ENCODE data around the gene NUPR1.

Gene NUPR1

DNA sequence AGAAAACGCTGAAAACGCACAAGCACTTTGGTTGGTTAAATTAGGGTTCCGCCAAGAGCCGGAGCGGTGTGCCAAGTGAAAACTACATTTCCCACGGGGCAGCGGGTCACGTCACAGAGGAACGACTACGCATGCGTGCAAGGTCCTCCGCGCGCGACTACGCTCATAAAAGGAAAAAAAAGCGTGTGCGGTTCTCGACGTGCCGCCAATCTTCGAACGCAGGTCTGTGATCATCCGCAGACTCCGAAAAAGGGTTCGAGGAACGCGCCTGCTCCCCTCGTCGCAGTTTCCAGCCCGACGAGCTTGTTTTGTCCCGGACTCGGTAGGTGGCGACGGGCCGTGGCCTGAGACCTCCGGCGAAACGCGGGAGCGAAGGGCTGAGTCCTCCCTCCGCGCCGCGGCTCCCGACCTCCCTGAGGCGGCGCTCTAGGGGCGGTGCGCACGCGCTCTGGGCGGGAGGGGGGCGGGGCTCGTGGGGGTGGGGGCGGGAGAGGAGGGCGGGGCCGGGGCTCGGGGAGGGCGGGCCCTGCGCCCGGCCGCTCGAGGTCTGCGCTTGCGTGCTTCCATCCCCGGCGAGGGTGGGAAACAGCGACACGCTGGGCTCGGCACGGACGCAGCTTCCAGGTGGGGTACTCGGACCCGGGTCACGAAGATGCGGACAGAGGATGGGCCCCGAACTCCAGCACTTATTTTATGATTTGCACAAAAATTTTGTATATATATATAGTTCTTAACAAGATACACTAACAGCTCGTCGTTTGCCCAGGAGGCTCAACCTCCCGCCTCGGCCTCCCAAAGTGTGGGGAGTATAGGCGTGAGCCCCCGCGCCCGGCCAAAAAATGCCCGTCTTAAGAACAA is 15.2 kb upstream of the NUPR1 start, which contains the start of gene SGF29 (continued):
- TF ChIP-seq, protein P1, sequence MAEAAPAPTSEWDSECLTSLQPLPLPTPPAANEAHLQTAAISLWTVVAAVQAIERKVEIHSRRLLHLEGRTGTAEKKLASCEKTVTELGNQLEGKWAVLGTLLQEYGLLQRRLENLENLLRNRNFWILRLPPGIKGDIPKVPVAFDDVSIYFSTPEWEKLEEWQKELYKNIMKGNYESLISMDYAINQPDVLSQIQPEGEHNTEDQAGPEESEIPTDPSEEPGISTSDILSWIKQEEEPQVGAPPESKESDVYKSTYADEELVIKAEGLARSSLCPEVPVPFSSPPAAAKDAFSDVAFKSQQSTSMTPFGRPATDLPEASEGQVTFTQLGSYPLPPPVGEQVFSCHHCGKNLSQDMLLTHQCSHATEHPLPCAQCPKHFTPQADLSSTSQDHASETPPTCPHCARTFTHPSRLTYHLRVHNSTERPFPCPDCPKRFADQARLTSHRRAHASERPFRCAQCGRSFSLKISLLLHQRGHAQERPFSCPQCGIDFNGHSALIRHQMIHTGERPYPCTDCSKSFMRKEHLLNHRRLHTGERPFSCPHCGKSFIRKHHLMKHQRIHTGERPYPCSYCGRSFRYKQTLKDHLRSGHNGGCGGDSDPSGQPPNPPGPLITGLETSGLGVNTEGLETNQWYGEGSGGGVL (tag by site-specific recombination; IDR thresholded peaks at IDR 0.05): peak; percentile 53
- no peak for TF ChIP-seq ZNF654 (tag by site-specific recombination; IDR thresholded peaks at IDR 0.05; ENCODE audit: low read depth)
- peak; percentile 59; the same call in 1 of the 2 replicates for TF ChIP-seq WT1 (tag by site-specific recombination; IDR thresholded peaks at IDR 0.05)
- peak; percentile 36; the same call in 1 of the 2 replicates for TF ChIP-seq ZBTB21 (tag by site-specific recombination; IDR thresholded peaks at IDR 0.05)
- no peak for TF ChIP-seq ZNF510 (tag by site-specific recombination; IDR thresholded peaks at IDR 0.05; ENCODE audit: insufficient replicate concordance)
- no peak for TF ChIP-seq ZNF549 (tag by site-specific recombination; IDR thresholded peaks at IDR 0.05)
- no peak for TF ChIP-seq ZNF133 (tag by site-specific recombination; IDR thresholded peaks at IDR 0.05)
- no peak for TF ChIP-seq ZNF211 (tag by site-specific recombination; IDR thresholded peaks at IDR 0.05; ENCODE audit: low read depth)
- no peak for TF ChIP-seq ZNF768 (tag by site-specific recombination; IDR thresholded peaks at IDR 0.05)
- TF ChIP-seq, protein P2, sequence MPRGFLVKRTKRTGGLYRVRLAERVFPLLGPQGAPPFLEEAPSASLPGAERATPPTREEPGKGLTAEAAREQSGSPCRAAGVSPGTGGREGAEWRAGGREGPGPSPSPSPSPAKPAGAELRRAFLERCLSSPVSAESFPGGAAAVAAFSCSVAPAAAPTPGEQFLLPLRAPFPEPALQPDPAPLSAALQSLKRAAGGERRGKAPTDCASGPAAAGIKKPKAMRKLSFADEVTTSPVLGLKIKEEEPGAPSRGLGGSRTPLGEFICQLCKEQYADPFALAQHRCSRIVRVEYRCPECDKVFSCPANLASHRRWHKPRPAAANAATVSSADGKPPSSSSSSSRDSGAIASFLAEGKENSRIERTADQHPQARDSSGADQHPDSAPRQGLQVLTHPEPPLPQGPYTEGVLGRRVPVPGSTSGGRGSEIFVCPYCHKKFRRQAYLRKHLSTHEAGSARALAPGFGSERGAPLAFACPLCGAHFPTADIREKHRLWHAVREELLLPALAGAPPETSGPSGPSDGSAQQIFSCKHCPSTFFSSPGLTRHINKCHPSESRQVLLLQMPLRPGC (tag by site-specific recombination; IDR thresholded peaks at IDR 0.05): peak; percentile 56; the same call in 1 of the 2 replicates
- TF ChIP-seq ZBTB17 (tag by site-specific recombination; IDR thresholded peaks at IDR 0.05): peak; percentile 98
- peak; percentile 48; the same call in 1 of the 2 replicates for TF ChIP-seq ZBTB7A (tag by site-specific recombination; IDR thresholded peaks at IDR 0.05; ENCODE audit: low read depth)
- TF ChIP-seq ZNF473 (tag by site-specific recombination; IDR thresholded peaks at IDR 0.05): no peak
- no peak; the same call in 1 of the 2 replicates for TF ChIP-seq KLF8 (tag by site-specific recombination; IDR thresholded peaks at IDR 0.05)
- peak; percentile 57; the same call in 1 of the 2 replicates for TF ChIP-seq ZNF610 (tag by site-specific recombination; IDR thresholded peaks at IDR 0.05; ENCODE audit: borderline replicate concordance)
- no peak for TF ChIP-seq ZNF248 (tag by site-specific recombination; IDR thresholded peaks at IDR 0.05)
- TF ChIP-seq SP3 (tag by site-specific recombination; IDR thresholded peaks at IDR 0.05): peak; percentile 76
- TF ChIP-seq ZNF623 (tag by site-specific recombination; IDR thresholded peaks at IDR 0.05): peak; percentile 17; the same call in 1 of the 2 replicates
- TF ChIP-seq, protein P3, sequence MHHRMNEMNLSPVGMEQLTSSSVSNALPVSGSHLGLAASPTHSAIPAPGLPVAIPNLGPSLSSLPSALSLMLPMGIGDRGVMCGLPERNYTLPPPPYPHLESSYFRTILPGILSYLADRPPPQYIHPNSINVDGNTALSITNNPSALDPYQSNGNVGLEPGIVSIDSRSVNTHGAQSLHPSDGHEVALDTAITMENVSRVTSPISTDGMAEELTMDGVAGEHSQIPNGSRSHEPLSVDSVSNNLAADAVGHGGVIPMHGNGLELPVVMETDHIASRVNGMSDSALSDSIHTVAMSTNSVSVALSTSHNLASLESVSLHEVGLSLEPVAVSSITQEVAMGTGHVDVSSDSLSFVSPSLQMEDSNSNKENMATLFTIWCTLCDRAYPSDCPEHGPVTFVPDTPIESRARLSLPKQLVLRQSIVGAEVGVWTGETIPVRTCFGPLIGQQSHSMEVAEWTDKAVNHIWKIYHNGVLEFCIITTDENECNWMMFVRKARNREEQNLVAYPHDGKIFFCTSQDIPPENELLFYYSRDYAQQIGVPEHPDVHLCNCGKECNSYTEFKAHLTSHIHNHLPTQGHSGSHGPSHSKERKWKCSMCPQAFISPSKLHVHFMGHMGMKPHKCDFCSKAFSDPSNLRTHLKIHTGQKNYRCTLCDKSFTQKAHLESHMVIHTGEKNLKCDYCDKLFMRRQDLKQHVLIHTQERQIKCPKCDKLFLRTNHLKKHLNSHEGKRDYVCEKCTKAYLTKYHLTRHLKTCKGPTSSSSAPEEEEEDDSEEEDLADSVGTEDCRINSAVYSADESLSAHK (tag by site-specific recombination; IDR thresholded peaks at IDR 0.05): no peak
- TF ChIP-seq ZNF335 (tag by site-specific recombination; conservative IDR thresholded peaks at IDR 0.05): peak; percentile 99
- TF ChIP-seq ZNF548 (tag by site-specific recombination; IDR thresholded peaks at IDR 0.05): no peak
- TF ChIP-seq, protein P4, sequence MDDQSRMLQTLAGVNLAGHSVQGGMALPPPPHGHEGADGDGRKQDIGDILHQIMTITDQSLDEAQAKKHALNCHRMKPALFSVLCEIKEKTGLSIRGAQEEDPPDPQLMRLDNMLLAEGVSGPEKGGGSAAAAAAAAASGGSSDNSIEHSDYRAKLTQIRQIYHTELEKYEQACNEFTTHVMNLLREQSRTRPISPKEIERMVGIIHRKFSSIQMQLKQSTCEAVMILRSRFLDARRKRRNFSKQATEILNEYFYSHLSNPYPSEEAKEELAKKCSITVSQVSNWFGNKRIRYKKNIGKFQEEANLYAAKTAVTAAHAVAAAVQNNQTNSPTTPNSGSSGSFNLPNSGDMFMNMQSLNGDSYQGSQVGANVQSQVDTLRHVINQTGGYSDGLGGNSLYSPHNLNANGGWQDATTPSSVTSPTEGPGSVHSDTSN (CRISPR knock-in tag; IDR thresholded peaks at IDR 0.05): peak; percentile 64; the same call in 1 of the 2 replicates
- no peak for TF ChIP-seq YY1 (tag by site-specific recombination; IDR thresholded peaks at IDR 0.05)
- TF ChIP-seq ZNF146 (tag by site-specific recombination; IDR thresholded peaks at IDR 0.05): peak; percentile 45; the same call in 1 of the 2 replicates
- TF ChIP-seq, protein P5, sequence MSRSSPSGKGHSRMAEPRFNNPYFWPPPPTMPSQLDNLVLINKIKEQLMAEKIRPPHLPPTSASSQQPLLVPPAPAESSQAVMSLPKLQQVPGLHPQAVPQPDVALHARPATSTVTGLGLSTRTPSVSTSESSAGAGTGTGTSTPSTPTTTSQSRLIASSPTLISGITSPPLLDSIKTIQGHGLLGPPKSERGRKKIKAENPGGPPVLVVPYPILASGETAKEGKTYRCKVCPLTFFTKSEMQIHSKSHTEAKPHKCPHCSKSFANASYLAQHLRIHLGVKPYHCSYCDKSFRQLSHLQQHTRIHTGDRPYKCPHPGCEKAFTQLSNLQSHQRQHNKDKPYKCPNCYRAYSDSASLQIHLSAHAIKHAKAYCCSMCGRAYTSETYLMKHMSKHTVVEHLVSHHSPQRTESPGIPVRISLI (tag by site-specific recombination; IDR thresholded peaks at IDR 0.05): peak; percentile 100
- TF ChIP-seq ZSCAN30 (tag by site-specific recombination; IDR thresholded peaks at IDR 0.05): peak; percentile 86
- TF ChIP-seq, protein P6, sequence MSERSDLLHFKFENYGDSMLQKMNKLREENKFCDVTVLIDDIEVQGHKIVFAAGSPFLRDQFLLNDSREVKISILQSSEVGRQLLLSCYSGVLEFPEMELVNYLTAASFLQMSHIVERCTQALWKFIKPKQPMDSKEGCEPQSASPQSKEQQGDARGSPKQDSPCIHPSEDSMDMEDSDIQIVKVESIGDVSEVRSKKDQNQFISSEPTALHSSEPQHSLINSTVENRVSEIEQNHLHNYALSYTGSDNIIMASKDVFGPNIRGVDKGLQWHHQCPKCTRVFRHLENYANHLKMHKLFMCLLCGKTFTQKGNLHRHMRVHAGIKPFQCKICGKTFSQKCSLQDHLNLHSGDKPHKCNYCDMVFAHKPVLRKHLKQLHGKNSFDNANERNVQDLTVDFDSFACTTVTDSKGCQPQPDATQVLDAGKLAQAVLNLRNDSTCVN (tag by site-specific recombination; optimal IDR thresholded peaks at IDR 0.05): peak; percentile 91
- TF ChIP-seq ZNF23 (tag by site-specific recombination; IDR thresholded peaks at IDR 0.05; ENCODE audit: borderline replicate concordance): no peak
- TF ChIP-seq ZNF76 (tag by site-specific recombination; IDR thresholded peaks at IDR 0.05; ENCODE audit: borderline replicate concordance, low read depth): peak; percentile 89
- peak; percentile 77 for TF ChIP-seq ZNF600 (tag by site-specific recombination; IDR thresholded peaks at IDR 0.05)

Data from HEK293 (cell line).